IMR-90 (cell line): ENCODE results near the gene DKK3. TPM values are rescaled to one million over a fixed set of nuclear protein-coding genes. Genes with fewer than 3 reads are reported as not detected.

ENCODE experiments used
- ATAC-seq: fragments of 200-7000 bp; cut with Tn5 transposase; 2 replicates; pipeline ENCODE4 v1.9.1; 2020; ENCODE audit warnings: low read depth, mild to moderate bottlenecking, moderate library complexity
- BruUV-seq: library from RNA; stranded (reverse); fragments of 400-500 nt; replicated peaks from 2 replicates; lab custom pipeline; 2021; lab: Mats Ljungman, UMichigan
- CTCF ChIA-PET: fragments of 300-600 bp; formaldehyde crosslinking; extraction: SDS; loops from one replicate; lab custom pipeline; 2021; ENCODE audit warnings: antibody characterized with exemption; lab: Yijun Ruan, JAX
- POLR2A ChIA-PET: fragments of 300-600 bp; sonication (Branson Sonifier 250); formaldehyde crosslinking; loops from one replicate; lab custom pipeline; 2022; ENCODE audit warnings: antibody characterized with exemption; ENCODE audit not compliant: unreplicated experiment; lab: Charles Lee
- DNase-seq: peaks from one replicate; pipeline ENCODE4 v3.0.0; 2013
- H2AFZ ChIP-seq: replicated peaks from 2 replicates; pipeline ENCODE3; 2013; ENCODE audit warnings: low read length, mild to moderate bottlenecking; ENCODE audit not compliant: poor library complexity
- H2AK5ac ChIP-seq: 2 replicates; pipeline ENCODE4 v1.6.1; 2013; ENCODE audit warnings: low read depth, low read length, inconsistent platforms
- H2AK9ac ChIP-seq: replicated peaks from 2 replicates; pipeline ENCODE3; 2013; ENCODE audit warnings: mild to moderate bottlenecking, low read depth, low read length, moderate library complexity; ENCODE audit not compliant: poor library complexity
- H2BK120ac ChIP-seq: 2 replicates; pipeline ENCODE4 v1.6.1; 2013; ENCODE audit warnings: low read depth, low read length, inconsistent platforms
- H2BK15ac ChIP-seq: 3 replicates; pipeline ENCODE4 v1.6.1; 2013; ENCODE audit warnings: low read depth, low read length, inconsistent platforms
- H2BK20ac ChIP-seq: 2 replicates; pipeline ENCODE4 v1.6.1; 2013; ENCODE audit warnings: low read depth, mild to moderate bottlenecking, inconsistent platforms, low read length, moderate library complexity
- H2BK5ac ChIP-seq: 2 replicates; pipeline ENCODE4 v1.6.1; 2013; ENCODE audit warnings: mild to moderate bottlenecking, low read depth, low read length, inconsistent platforms; ENCODE audit not compliant: poor library complexity, severe bottlenecking
- H3K14ac ChIP-seq: replicated peaks from 2 replicates; pipeline ENCODE4 v1.6.1; 2013; ENCODE audit warnings: low read depth, low read length, inconsistent platforms
- H3K18ac ChIP-seq: 2 replicates; pipeline ENCODE4 v1.6.1; 2013; ENCODE audit warnings: low read depth, low read length, control low read depth
- H3K23ac ChIP-seq: 2 replicates; pipeline ENCODE4 v1.6.1; 2013; ENCODE audit warnings: low read depth, low read length, inconsistent platforms
- H3K27ac ChIP-seq: 2 replicates; pipeline ENCODE4 v1.5.1; 2013; ENCODE audit warnings: mild to moderate bottlenecking, control low read depth, low read length; ENCODE audit not compliant: insufficient read depth
- H3K27me3 ChIP-seq: 2 replicates; pipeline ENCODE4 v1.6.1; 2013; ENCODE audit warnings: low read length; ENCODE audit not compliant: control insufficient read depth, insufficient read depth
- H3K36me3 ChIP-seq: 2 replicates; pipeline ENCODE4 v1.6.1; 2013; ENCODE audit warnings: low read length, mixed read lengths; ENCODE audit not compliant: control insufficient read depth, insufficient read depth
- H3K4ac ChIP-seq: 2 replicates; pipeline ENCODE4 v1.6.1; 2013; ENCODE audit warnings: low read depth, low read length, inconsistent platforms
- H3K4me1 ChIP-seq: 2 replicates; pipeline ENCODE4 v1.6.1; 2013; ENCODE audit warnings: low read length, mixed read lengths; ENCODE audit not compliant: control insufficient read depth, insufficient read depth
- H3K4me2 ChIP-seq: 2 replicates; pipeline ENCODE4 v1.6.1; 2013; ENCODE audit warnings: low read depth, mild to moderate bottlenecking, control low read depth, low read length, moderate library complexity
- H3K4me3 ChIP-seq: 2 replicates; pipeline ENCODE4 v1.5.1; 2013; ENCODE audit warnings: low read depth, mild to moderate bottlenecking, control low read depth, low read length, moderate library complexity; ENCODE audit not compliant: insufficient read depth
- H3K56ac ChIP-seq: 2 replicates; pipeline ENCODE4 v1.6.1; 2013; ENCODE audit warnings: low read length, inconsistent platforms; ENCODE audit not compliant: insufficient read depth; ENCODE audit errors: extremely low read depth
- H3K79me1 ChIP-seq, 2 experiments: 2 replicates each; pipeline ENCODE4 v1.6.1; 2013; ENCODE audit warnings: low read length in 2 of 2, inconsistent platforms in 1 of 2, low read depth in 1 of 2
- H3K9ac ChIP-seq: 2 replicates; pipeline ENCODE4 v1.6.1; 2013; ENCODE audit warnings: low read depth, low read length, control low read depth
- H3K9me1 ChIP-seq: 2 replicates; pipeline ENCODE4 v1.6.1; 2013; ENCODE audit warnings: low read length, inconsistent platforms; ENCODE audit not compliant: insufficient read depth
- H3K9me3 ChIP-seq: 2 replicates; pipeline ENCODE4 v1.6.1; 2013; ENCODE audit warnings: low read length; ENCODE audit not compliant: control insufficient read depth, insufficient read depth
- H4K20me1 ChIP-seq: 2 replicates; pipeline ENCODE4 v1.6.1; 2013; ENCODE audit warnings: low read length, inconsistent platforms; ENCODE audit not compliant: insufficient read depth
- H4K5ac ChIP-seq: 2 replicates; pipeline ENCODE4 v1.6.1; 2013; ENCODE audit warnings: mild to moderate bottlenecking, low read depth, low read length, control low read depth
- H4K8ac ChIP-seq, 2 experiments: 2 replicates each; pipeline ENCODE4 v1.6.1; 2013; ENCODE audit warnings: low read depth in 2 of 2, low read length in 2 of 2, control low read depth in 1 of 2, inconsistent platforms in 1 of 2
- H4K91ac ChIP-seq: 2 replicates; pipeline ENCODE4 v1.6.1; 2013; ENCODE audit warnings: low read depth, low read length, inconsistent platforms; ENCODE audit not compliant: insufficient read depth
- BHLHE40 ChIP-seq: fragments of 150-350 bp; IDR thresholded peaks from 2 replicates; pipeline ENCODE4 v1.6.1; 2016; ENCODE audit warnings: mild to moderate bottlenecking, low read depth, low read length
- CEBPB ChIP-seq: IDR thresholded peaks from 2 replicates; pipeline ENCODE4 v1.6.1; 2012; ENCODE audit warnings: low read depth, low read length, improper control_type of control experiment
- CHD1 ChIP-seq: IDR thresholded peaks from 2 replicates; pipeline ENCODE4 v1.6.1; 2012; ENCODE audit warnings: low read depth, low read length, improper control_type of control experiment
- CTCF ChIP-seq: conservative IDR thresholded peaks from 2 replicates; pipeline ENCODE4 v1.5.1; 2012; ENCODE audit warnings: mild to moderate bottlenecking, low read depth, low read length, improper control_type of control experiment
- ELK1 ChIP-seq: fragments of 150-350 bp; IDR thresholded peaks from 2 replicates; pipeline ENCODE4 v1.6.1; 2016; ENCODE audit warnings: low read depth, mild to moderate bottlenecking, low read length, moderate library complexity, borderline replicate concordance
- FOS ChIP-seq: fragments of 150-350 bp; IDR thresholded peaks from 2 replicates; pipeline ENCODE4 v1.6.1; 2016; ENCODE audit warnings: low read depth, low read length
- MAFK ChIP-seq: IDR thresholded peaks from 2 replicates; pipeline ENCODE4 v1.6.1; 2012; ENCODE audit warnings: low read depth, low read length, improper control_type of control experiment
- MAZ ChIP-seq: IDR thresholded peaks from 2 replicates; pipeline ENCODE4 v1.6.1; 2012; ENCODE audit warnings: low read depth, mild to moderate bottlenecking, low read length, improper control_type of control experiment, moderate library complexity, borderline replicate concordance
- NFE2L2 ChIP-seq: fragments of 150-350 bp; IDR thresholded peaks from 2 replicates; pipeline ENCODE4 v1.6.1; 2016; ENCODE audit warnings: low read depth, mild to moderate bottlenecking, low read length
- POLR2A ChIP-seq: IDR thresholded peaks from 2 replicates; pipeline ENCODE4 v1.6.1; 2012; ENCODE audit warnings: mild to moderate bottlenecking, low read depth, low read length
- RAD21 ChIP-seq: IDR thresholded peaks from 2 replicates; pipeline ENCODE4 v1.6.1; 2012; ENCODE audit warnings: low read length, improper control_type of control experiment
- RCOR1 ChIP-seq: IDR thresholded peaks from 2 replicates; pipeline ENCODE4 v1.6.1; 2012; ENCODE audit warnings: mild to moderate bottlenecking, low read length, improper control_type of control experiment; ENCODE audit not compliant: insufficient replicate concordance
- RFX5 ChIP-seq: IDR thresholded peaks from 2 replicates; pipeline ENCODE4 v1.8.0; 2012; ENCODE audit warnings: low read depth, mild to moderate bottlenecking, low read length, moderate library complexity
- SMC3 ChIP-seq: fragments of 150-350 bp; IDR thresholded peaks from 2 replicates; pipeline ENCODE4 v1.6.1; 2016; ENCODE audit warnings: low read depth, mild to moderate bottlenecking, antibody characterized with exemption, low read length, moderate library complexity
- USF2 ChIP-seq: fragments of 150-350 bp; IDR thresholded peaks from 2 replicates; pipeline ENCODE4 v1.6.1; 2017; ENCODE audit warnings: mild to moderate bottlenecking, antibody characterized with exemption, low read length, low read depth
- WGBS, 2 experiments: methylation state at CpG; one replicate each; pipeline versions ENCODE4 v1.1.5 to v1.1.7; 2013; ENCODE audit warnings: missing lambda C conversion rate in 2 of 2; ENCODE audit not compliant: insufficient read length in 1 of 2; ENCODE audit errors: extremely low coverage in 2 of 2; 5-methylcytosine and 5-hydroxymethylcytosine counted together
- dilution Hi-C: fragments of 300-500 bp; cut with HindIII; formaldehyde crosslinking; loops from one replicate; pipeline ENCODE4 v1.14.3; 2018; ENCODE audit warnings: low sequenced_read_pairs; ENCODE audit not compliant: unreplicated experiment
- in situ Hi-C: fragments of 300-500 bp; cut with MboI; formaldehyde crosslinking; loops from 3 replicates; pipeline ENCODE4 v1.14.3; 2019; ENCODE audit warnings: low sequenced_read_pairs, inconsistent platforms, mixed read lengths
- intact Hi-C: fragments of 100-400 bp; cut with micrococcal nuclease; formaldehyde crosslinking; loops from 2 replicates; pipeline ENCODE4 v1.10.0; 2022
- polyA plus RNA-seq, 3 experiments: library from polyadenylated mRNA; depleted of rRNA; stranded (reverse); fragments of >200 nt; gene quantifications; 2 replicates each; pipeline ENCODE4 v1.2.3, GENCODE V29; 2012; ENCODE audit warnings: low replicate concordance in 1 of 3
- total RNA-seq: library from RNA; depleted of rRNA; stranded (reverse); fragments of >200 nt; gene quantifications from 2 replicates; pipeline ENCODE4 v1.2.3, GENCODE V29; 2012

Gene DKK3
- total and polyA plus RNA-seq, 2 of the 4 experiments (the other 2 are of a cell fraction) = 453 to 964 TPM

- Histone ChIP-seq H4K8ac (no peak overlapping the region), H4K20me1 (no peaks in the 10 kb centered on the region), H3K27ac (no peak overlapping the region), H3K23ac (no peak overlapping the region), H3K4ac (no peak overlapping the region; the same call in 1 of the 2 replicates), H2AFZ (no peak overlapping the region), H3K9me1 (peaks cover 15% of the 10 kb centered on the region), H2BK120ac (no peak overlapping the region), H3K9me3 (no peaks in the 10 kb centered on the region), H2BK20ac (no peak overlapping the region), H3K14ac (no peak overlapping the region), H3K4me1 (peaks cover 14% of the 10 kb centered on the region), H3K36me3 (no peaks in the 10 kb centered on the region), H3K18ac (no peak overlapping the region), H3K56ac (no peak overlapping the region), H2BK15ac (no peak overlapping the region), H2BK5ac (no peak overlapping the region), H3K4me2 (no peak overlapping the region), H3K4me3 (no peak overlapping the region), H4K5ac (no peak overlapping the region), H2AK5ac (no peak overlapping the region), H3K27me3 (no peaks in the 10 kb centered on the region), H3K9ac (no peak overlapping the region), H2AK9ac (no peak overlapping the region), H4K91ac (no peak overlapping the region), H3K79me1 (no peaks in the 10 kb centered on the region)
- ChIA-PET POLR2A (no interaction called here), CTCF (no interaction called here)
- BruUV-seq = no TSS peak
- in situ Hi-C loops = no loop called here
- no peak for TF ChIP-seq CEBPB
- TF ChIP-seq NFE2L2 = no peak
- no peak for TF ChIP-seq ELK1
- TF ChIP-seq USF2 = no peak
- TF ChIP-seq CTCF = no peak
- TF ChIP-seq MAZ = no peak
- no peak for TF ChIP-seq FOS
- TF ChIP-seq MAFK = no peak
- TF ChIP-seq RCOR1 = no peak
- no peak for TF ChIP-seq BHLHE40
- TF ChIP-seq RFX5 = no peak
- no peak for TF ChIP-seq SMC3
- no peak for TF ChIP-seq CHD1
- no peak for TF ChIP-seq POLR2A
- TF ChIP-seq RAD21 = no peak
- DNase-seq (no peak), ATAC-seq (no peak)
- no CpG with 5 or more reads among the region's 2 CpGs for WGBS, 2 experiments
- intact Hi-C loops = no loop called here
- dilution Hi-C loops = no loop called here
Measured at GRCh38 chr11:12020546-12020945, 12.1 kb upstream of the DKK3 start.
